ENCODE results near the gene HMOX1. TPM values are rescaled to one million over a fixed set of nuclear protein-coding genes. Genes with fewer than 3 reads are reported as not detected.

HMOX1 gene
- total and polyA plus RNA-seq, 2 of the 8 experiments (the other 6 are each of a cell fraction or from before 2014, with no cell fraction given): 25.0 to 41.6 TPM

DNA sequence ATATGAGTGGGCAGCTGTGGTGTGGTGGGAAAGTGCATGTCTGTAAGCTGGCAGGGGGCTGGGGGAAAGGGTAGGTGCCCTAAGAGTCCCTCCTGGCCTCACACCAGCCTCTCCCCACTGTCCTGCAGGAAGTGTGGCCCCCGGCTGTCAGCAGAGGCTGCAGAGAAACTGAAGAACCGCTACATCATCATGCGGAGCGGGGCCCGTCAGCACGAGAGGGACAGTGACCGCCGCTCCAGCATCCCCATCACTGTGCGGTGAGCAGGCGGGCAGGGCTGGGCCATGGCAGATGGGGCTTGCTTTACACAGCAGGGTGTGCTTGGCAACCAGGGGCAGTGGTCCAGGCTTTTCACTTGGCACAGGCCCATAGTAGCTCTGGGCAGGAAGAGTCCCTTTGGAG is 38.9 kb downstream of the HMOX1 start (continued):
- TF ChIP-seq RXRA (IDR thresholded peaks at IDR 0.05; ENCODE audit: insufficient read depth, low read depth, low read length) (no peak), SIRT6 (IDR thresholded peaks at IDR 0.05; ENCODE audit: low read length) (no peak), ASH2L (IDR thresholded peaks at IDR 0.05; ENCODE audit: low read length) (no peak), ZNF274 (IDR thresholded peaks at IDR 0.05; ENCODE audit: borderline replicate concordance, extremely low read depth, low read length) (no peak)
